CD4-positive, alpha-beta T cell treated with Interleukin-17A for 1 hour (primary cell): ENCODE data around the gene EHD4.
A peak's percentile ranks its signal among the peaks of the same experiment; 100 is the strongest.

ENCODE experiments used
- DNase-seq: peaks from one replicate; pipeline ENCODE4 v3.0.0-alpha.2; 2020

Gene EHD4

DNA sequence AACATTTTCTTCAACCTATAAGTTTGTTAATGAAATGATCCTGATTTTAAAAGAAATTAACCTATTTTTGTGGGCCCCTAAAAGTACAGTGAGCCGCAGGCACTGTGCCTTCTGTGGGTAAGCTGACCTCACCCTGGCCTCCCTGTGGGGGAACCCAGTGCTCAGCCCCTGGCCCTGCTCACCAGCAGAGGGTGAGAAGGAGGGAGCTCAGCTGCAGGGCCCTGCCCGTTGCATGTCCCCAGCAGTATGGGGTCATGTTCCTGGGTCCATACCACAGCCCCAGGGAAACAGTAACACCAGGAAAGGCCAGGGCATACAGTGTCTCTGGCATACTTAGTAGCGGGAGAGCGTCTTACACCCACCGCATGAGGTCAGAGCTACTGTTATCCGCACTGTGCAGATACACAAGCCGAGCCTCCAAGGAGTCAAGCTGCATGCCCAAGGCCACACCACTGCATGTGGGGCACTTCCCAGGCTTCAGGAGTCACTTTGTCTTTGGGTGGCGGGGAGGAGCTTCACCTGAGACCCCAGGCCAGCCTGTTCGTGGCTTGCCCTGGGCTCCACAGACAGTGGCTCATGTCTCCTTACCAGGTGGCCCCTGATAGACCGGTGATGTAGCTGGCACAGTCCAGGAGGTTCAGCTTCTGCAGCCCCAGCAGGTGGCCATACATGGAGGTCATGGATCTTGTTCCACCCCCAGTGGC lies 22.6 kb upstream of the EHD4 start:
- no peak for DNase-seq

DNA sequence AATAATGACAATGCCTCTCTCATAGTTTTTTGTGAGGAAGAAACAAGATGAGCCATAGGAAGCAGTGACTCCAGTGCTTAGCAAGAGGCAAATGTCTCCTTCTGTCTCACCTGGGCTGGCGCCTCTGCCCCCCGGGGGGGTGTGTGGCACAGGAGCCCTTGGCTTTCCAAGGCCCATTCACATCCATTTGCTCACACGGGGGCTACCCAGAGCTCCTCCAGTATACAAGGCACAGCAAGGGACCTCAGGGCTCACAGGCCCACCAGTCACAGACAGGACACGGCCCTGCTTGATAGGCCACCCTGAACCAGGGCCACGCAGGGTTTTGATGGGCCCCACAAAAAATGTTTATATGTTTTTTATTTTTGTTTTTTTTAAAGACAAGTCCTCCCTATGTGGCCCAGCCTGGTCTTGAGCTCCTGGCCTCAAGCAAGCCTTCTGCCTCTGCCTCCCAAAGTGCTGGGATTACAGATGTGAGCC lies 21.9 kb upstream of the EHD4 start:
- no peak for DNase-seq

DNA sequence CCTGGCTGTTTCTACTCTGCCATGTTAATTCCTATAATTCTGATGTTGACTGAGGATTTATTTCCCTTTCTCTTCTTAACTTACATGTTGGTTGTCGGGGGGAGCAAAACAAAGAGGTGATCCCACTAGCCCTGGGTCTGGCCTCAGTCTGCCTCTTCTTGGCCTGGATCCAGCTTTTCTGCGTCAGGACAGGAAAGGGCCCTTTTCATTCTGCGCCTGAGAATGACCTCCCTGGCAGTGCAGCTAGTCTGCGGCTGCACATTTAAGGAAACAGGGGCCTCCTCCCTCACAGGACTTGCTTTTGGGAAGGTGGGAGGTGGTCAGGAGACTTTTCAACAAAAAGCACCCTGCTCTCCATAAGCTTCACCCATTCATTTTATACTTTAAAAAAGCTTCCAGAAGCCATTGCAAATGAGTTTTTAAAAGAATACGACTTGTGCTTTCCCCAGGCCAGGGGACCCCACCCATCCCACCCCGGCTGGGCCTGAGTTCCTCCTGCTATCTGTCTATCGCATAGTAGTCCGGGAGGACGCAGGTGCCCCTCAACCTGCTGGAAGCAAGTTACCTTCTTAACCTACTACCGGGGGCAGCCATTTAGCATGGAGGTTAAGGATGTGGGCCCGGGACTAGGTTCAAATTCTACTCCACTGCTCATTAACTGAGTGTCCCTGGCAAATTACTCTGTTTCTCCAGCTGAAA lies 21.3 kb upstream of the EHD4 start:
- DNase-seq, result no peak

DNA sequence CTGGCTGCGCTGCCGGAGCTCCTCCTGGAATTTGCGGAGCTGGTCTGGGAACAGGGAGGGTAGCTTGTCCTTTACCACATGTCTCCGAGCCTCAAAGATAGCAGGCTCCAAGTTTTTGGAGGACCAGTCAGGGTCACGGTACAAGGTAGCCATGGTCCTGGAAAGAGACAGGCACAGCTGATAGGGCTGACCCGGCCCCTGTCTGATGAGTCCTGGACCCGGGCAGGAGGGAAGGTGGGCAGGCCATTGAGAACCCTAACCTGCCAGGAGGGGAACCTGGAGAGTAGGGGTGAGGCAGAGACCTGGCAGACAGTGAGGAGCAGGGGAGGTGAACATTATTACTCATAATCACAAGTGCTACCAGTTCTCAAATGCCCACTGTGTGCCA lies 20.4 kb upstream of the EHD4 start:
- no peak for DNase-seq

GRCh38 chr15:41992151-41992802 lies 19.9 kb upstream of the EHD4 start:
- DNase-seq, result no peak

DNA sequence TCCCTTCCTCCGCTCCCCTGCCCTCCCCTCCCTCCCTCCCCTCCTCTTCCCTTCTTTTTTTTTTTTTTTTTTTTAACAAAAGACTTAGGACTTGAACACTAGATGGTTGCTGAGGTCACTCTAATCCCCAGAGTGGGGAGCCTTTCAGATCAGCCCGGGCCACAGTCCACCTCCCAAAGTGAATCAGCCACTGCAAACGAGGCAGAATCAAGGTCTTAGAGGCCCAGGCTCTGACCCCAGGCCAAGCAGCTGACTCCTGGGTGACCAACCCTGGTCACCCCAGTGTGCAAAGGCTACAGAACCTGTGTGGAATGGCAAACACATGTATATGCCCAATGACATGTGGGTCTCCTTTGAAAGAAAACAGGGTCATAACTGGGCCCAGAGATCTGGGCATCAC lies 18.3 kb upstream of the EHD4 start:
- DNase-seq, result no peak

GRCh38 chr15:41990243-41990605 lies 17.9 kb upstream of the EHD4 start:
- no peak for DNase-seq

DNA sequence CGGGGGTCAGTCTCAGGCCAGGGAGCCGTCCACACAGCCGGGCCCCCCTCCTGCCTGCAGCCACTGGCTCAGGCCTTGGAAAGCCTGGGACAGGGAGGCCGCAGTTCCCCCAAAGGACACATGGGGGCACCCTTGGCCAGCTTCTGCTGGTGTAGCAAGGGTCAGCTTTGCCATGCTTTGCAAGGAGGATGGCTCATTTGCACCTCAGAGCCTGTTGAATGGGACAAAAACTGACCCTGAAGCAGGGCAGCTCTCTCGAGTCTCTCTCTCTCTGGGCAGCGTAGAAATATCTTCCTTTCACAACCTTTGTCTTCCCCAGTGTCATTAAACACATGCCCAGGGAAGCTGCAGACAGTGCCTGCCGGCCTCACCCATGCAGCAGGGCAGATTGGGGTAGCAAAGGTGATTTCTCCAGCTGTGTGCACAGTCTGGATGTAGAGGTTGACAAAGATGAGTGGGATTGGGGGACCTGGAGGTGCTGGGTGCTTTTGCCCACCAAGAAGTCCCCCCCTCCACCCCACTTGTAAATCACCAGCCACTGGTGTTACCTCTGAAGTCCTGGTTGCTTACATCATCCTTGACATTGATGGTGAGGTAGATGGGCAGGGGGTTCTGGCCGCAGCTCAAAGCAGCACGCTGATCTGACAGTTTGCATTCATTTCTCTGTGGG lies 17.4 kb upstream of the EHD4 start:
- DNase-seq, result peak; percentile 78

- no peak for DNase-seq
Observed at GRCh38 chr15:41988896-41989572, 16.7 kb upstream of the EHD4 start.

DNA sequence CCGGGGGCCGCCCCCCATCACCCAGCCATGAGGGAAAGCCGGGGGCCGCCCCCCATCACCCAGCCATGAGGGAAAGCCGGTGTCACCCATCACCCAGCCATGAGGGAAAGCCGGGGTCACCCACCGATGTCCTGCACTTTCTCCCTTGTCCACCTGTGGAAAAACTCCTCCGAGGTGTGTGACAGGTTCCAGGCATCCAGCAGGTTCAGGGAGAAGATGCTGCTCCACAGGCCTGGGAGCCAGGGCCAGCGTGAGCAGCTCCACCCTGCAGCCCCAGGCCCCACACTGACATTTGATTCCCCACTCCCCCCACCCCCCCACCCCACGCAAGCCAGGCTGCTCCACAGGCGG lies 15.5 kb upstream of the EHD4 start:
- DNase-seq, result no peak

GRCh38 chr15:41987246-41987924 lies 15.0 kb upstream of the EHD4 start:
- no peak for DNase-seq

GRCh38 chr15:41985236-41986160 lies 13.1 kb upstream of the EHD4 start:
- no peak for DNase-seq

GRCh38 chr15:41984622-41985021 lies 12.3 kb upstream of the EHD4 start:
- no peak for DNase-seq

DNA sequence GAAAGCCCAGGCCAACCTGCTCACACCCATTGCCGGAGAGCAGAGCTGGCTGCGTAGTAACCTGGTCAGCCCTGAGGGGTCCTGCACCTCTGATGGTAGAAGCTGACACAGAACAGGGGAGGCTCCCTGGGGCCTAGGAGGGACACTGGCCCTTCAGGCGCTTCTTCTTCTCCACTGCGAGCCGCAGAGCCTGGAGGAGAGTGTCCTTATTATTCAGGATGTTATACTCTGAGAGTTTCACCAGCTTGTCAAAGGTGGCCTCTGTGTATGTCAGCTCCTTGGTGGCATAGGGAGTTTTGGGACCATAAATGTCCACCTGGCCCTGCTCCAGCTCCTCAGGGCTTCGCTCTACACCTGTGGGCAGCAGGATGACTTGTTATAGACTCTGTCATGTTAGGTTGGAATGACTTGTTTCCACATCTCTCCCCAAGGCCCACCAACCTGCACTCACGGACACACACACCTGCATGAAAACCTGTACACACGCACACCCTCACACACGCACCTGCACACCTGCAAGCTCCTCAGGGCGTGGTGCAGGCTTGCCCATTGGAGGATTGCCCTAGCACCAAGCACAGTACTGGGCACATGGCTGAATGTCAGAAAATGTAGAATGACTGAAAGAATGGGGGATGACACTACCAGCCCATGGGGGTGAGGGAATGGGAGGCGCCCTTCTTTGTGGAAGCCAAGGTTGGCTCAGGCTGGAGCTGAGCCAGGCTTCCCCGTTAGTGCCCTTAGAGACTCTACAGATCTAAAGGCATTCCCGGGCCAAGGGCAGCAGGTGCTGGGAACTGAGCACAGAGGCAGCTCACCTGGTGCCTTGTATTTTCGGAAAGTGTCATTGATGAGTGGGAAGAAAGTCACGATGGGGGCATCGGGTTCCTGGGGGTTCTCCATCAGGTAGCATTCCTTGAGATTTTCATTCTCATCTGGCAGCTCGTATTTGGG lies 11.5 kb upstream of the EHD4 start:
- no peak for DNase-seq

GRCh38 chr15:41983221-41983620 lies 10.9 kb upstream of the EHD4 start:
- no peak for DNase-seq

DNA sequence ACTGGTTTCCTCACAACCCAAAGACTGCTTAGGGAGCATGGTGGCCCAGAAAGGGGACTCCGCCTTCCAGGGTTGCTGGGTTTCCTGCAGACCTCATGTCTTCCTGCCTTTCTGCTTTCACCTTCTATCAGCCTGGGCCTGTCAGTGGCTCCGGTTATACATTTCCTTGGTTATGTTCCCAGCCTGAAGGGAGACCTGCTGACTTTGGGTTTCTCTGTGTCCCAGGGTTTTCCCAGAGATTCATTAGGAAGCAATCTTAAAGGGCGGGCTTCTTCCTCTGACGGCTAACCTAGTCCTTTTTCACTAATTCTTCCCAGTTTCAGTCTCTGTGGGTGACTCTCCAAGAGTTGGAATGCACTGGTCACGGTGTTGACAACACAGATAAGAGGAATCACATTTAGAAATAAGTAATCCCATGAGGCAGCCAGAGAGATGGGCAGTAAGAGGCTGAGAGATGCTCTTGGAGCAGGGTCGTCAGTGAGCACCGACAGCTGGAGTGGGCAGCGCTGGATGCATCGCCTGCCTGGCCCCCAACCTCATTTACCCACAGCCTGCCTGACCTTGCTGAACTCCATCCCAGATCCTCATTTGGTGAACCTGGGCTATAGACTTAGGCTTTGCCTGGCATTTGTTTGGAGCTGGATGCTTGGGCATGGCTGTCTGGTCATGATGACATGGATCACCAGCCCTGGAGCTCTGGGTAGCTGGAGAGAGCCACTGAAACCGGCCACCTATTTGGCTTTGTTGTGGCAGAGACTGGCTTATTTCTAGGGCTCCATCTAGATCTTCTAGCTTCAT lies 10.0 kb upstream of the EHD4 start:
- DNase-seq, result no peak

GRCh38 chr15:41981371-41982132 lies 9.2 kb upstream of the EHD4 start:
- no peak for DNase-seq

GRCh38 chr15:41980654-41981323 lies 8.4 kb upstream of the EHD4 start:
- no peak for DNase-seq
